LNCaP clone FGC (cell line): ENCODE data around the gene CXXC5.
"Not testable (repeated sequence)": the region's sequence is repeated elsewhere in the genome, so short reads cannot be mapped to it uniquely, and the experiment has no call there.

Experiments used
- DNase-seq: peaks from one replicate; pipeline ENCODE4 v3.0.0-alpha.2; 2011; ENCODE audit warnings: low read depth
- H3K4me3 ChIP-seq: 2 replicates; pipeline ENCODE4 v1.5.1; 2011; ENCODE audit warnings: mild to moderate bottlenecking, low read depth, low read length, control low read depth
- CTCF ChIP-seq: IDR thresholded peaks from 2 replicates; pipeline ENCODE4 v1.5.1; 2012; ENCODE audit warnings: mild to moderate bottlenecking; ENCODE audit not compliant: control insufficient read depth, insufficient read depth; ENCODE audit errors: extremely low read depth

Gene CXXC5

GRCh38 chr5:139648205-139649081 is at the start of gene CXXC5:
CXXC5 (plus strand) TSS chr5:139648349; CDS start chr5:139680524, 32,175 bp downstream.
- 0 out of 2 replicates have a peak, but pooled peaks have one; percentile 3 for TF ChIP-seq CTCF
- peak; percentile 56 for DNase-seq
- H3K4me3 ChIP-seq = peak within 1 kb of the TSS; percentile 84

- not testable (repeated sequence) for DNase-seq, H3K4me3 ChIP-seq
Measured at GRCh38 chr5:139598601-139598965, 49.6 kb upstream of the CXXC5 start.

DNA sequence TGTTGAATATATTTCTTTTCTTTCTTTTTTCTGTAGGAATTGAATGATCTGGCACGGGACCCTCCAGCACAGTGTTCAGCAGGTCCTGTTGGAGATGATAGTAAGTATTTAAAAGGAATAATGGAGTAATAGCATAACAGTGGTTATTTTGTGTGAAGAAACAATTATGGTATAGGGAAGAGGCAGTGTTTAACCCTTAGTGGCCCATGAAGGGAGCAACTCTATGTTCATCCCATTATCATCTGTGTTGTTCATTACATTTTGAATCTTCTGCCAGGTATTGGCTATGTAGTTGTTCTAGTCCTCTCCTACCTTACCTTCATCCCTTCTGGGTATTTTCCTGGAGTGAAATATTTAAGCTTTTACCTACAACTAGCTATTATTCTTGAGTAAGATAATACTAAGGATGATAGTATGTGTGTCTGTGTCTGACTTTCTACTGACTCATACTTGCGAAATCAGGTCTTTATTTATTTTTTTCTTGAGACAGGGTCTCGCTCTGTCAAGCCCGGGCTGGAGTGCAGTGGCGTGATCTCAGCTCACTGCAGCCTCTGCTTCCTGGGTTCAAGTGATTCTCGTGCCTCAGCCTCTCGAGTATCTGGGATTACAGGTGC is 47.7 kb upstream of the CXXC5 start:
- no peak for DNase-seq
- TF ChIP-seq CTCF = no peak
- no peak overlapping the region for H3K4me3 ChIP-seq

GRCh38 chr5:139601429-139601828 is 46.7 kb upstream of the CXXC5 start:
- TF ChIP-seq CTCF = no peak

DNA sequence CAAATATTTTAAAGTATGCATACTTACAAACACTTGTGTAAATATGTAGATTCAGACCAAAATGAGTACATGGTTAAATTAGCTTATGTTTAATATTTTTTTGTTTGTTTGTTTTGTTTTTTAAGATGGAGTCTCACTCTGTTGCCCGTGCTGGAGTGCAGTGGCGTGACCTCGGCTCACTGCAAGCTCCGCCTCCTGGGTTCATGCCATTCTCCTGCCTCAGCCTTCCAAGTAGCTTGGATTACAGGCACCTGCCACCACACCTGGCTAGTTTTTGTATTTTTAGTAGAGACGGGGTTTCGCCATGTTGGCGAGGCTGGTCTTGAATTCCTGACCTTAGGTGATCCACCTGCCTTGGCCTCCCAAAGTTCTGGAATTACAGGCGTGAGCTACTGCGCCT is 46.2 kb upstream of the CXXC5 start:
- H3K4me3 ChIP-seq, DNase-seq: not testable (repeated sequence)

More at GRCh38 chr5:139601429-139601828, 46.7 kb upstream of the CXXC5 start:
- no peak for DNase-seq
- H3K4me3 ChIP-seq = no peak overlapping the region

DNA sequence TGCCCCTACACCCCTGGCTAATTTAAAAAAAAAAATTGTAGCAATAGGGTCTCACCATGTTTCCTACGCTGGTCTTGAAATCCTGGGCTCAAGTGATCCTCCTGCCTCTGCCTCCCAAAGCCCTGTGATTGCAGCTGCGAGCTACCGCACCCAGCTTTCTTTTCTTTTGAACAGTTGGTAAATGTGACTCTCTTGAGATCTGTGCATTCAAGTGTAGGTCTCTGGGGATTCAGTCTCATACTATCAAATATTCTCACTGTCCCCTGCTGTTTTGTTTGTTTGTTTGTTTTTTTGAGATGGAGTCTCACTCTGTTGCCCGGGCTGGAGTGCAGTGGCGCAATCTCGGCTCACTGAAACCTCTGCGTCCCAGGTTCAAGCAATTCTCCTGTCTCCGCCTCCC is 42.3 kb upstream of the CXXC5 start:
- DNase-seq = no peak
- H3K4me3 ChIP-seq = no peak overlapping the region
- no peak for TF ChIP-seq CTCF

DNA sequence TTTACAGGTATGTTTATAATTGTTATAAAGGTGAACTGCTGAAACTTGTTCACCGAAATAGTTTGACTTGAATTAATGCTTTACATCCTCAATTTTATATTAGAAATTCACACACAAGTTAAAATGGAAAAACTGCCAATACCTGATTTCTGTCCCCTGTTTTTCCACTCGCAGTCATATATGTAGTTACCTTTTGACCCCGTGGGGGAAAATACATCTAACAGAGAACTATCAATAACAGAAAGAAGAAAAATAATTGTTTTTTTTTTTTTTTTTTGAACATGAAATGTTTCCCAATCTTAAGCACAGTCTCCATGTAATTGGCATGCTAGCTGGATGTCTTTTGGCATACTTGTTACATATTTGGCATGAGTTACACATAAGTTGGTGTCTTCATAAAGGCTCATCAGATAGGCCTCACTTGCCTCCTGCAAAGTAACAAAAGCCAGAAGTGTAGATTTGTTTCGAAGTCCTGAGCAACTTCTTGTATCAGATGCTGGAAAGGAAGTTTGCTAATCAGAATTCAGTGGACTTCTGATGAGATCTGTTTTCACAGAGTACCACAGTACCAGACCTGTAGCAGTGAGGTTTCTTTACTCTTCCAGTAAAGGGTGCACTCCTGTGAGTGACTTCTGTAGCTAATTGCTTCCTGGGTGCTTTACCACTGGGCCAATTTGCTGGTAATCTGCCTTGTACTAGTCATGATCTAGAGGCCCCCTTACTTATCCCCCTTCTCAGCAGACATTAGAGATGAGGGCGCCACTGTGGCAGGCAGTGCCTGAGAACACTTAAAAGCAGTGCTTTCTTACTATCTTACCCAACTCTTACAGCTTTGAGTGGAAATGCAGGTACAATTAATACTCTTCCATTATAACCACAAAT is 36.2 kb upstream of the CXXC5 start:
- DNase-seq = no peak
- H3K4me3 ChIP-seq = no peak overlapping the region
- TF ChIP-seq CTCF = no peak
